ENCODE results near the gene NAGPA.

Gene NAGPA

DNA sequence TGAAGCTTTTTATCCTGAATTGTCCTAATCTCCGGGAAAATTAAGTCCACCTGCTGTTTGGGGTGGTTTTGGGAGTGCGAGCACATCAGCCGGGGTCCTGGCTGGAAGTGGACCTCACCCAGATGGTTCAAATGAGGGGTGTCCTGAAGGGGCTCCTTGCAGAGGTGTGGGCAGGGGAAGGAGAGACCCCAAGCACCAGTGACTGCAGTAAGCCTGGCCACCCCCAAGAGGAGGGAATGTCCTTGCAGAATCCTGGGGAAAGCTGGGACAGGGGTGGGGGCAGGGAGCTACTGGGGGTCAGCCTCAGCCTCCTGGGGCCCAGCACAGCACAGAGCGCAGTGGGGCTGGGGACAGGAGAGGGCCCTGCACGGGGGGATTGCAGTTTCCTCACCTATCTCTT, 29.4 kb downstream of the NAGPA start:
- in situ Hi-C loops (cut with MboI; ENCODE audit: low sequenced_read_pairs), result no loop called here

DNA sequence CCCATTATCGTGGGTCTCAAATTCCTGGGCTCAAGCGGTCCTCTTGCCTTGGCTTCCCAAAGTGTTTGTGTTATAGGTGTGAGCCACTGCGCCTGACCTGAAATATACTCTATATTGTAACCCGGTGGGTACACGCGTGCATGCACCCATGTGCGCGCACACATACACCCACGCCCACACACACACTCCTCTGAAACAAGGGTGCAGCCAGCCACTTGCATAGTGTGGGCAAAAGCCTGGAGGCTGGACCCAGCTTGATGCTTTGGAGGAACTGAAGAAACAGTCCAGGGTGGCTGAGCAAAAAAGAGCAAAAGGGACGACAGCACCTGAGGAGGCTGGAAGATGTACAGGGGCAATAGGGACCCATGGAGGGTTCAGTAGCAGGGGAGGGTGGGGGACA, 29.9 kb downstream of the NAGPA start:
- in situ Hi-C loops (cut with MboI; ENCODE audit: low sequenced_read_pairs), result no loop called here

DNA sequence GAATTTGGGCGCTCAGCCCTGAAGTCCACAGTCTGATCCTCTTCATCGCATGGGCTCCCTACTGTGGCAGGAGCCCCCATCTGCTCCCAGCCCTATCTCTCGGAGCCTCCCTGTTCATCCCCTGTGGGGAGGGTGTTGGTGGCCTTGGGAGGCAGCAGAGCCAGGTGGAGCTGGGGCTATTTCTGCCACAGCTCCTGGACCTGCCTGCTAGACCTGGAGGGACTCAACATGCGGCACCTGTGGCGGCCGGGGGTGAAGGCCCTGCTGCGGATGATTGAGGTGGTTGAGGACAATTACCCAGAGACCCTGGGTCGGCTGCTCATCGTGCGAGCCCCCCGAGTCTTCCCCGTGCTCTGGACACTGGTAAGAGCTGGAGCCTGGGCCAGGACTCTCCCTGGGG, 30.5 kb downstream of the NAGPA start:
- in situ Hi-C loops (cut with MboI; ENCODE audit: low sequenced_read_pairs), result no loop called here

DNA sequence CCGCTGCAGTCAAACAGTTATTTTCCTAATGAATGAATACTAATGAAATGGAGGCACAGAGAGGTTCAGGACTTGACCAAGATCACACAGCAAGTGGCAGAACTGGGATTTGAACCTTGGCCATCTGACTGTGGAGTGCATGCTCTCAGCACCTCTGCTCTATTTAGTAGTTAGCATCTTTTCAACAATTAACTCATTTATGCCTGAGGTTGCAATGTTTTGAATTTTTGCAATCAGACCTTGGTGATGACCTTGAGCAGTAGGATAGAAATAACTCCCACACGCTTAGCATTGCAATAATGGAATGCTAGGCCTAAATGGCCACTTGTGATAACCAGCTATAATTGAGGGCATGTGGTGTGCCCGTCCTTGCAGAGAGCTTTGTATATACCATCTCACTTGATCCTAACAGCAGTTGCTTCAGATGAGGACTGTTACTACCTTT, 31.0 kb downstream of the NAGPA start:
- in situ Hi-C loops (cut with MboI; ENCODE audit: low sequenced_read_pairs), result no loop called here

DNA sequence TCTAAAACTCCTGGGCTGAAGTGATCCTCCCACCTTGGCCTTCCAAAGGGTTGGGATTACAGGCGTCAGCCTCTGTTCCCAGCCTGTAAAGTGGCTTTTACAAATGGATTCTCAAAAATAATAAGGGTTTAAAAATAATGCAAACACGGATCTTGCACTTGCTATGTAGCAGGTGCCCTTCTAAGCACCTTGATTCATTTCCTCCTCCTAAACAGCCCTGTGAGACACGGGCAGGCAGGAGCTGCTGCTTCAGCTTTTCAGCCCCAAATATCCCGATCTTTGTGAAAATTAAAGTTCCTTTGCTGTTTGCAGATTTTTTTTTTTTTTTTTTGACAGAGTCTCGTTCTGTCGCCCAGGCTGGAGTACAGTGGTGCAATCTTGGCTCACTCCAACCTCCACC, 31.7 kb downstream of the NAGPA start:
- in situ Hi-C loops (cut with MboI; ENCODE audit: low sequenced_read_pairs), result no loop called here

DNA sequence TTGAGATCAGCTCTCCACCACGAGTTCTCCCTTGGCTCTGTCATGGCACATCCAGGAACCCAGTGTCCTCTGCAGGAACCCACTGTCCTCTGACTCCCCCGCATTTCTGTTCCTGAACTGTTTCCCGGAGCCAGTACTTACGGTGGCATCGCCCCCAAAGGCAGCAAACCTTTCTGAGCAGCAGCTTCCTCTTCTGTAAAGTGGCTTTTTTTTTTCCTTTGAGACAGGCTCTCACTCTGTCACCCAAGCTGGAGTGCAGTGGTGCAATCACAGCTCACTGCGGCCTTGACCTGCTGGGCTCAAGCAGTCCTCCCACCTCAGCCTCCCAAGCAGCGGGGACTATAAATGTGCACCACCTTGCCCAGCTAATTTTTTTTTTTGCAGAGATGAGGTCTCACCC, 32.2 kb downstream of the NAGPA start:
- in situ Hi-C loops (cut with MboI; ENCODE audit: low sequenced_read_pairs), result no loop called here

DNA sequence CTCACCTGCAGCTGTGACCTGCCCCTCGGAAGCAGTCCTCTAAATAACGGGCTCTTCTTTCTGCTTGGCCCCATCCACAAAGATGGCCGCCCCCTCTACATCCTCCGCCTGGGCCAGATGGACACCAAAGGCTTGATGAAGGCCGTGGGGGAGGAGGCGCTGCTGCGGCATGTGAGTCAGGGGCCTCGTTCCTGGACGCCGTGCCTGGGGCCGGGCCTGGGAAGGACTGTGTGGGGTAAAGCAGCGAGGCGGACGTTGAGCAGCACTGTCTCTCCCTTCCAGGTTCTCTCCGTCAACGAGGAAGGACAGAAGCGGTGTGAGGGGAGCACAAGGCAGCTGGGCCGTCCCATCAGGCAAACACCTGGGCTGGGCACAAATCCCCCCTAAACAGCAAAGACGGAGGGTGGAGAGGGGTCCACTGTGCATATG, 33.1 kb downstream of the NAGPA start:
- in situ Hi-C loops (cut with MboI; ENCODE audit: low sequenced_read_pairs), result no loop called here

DNA sequence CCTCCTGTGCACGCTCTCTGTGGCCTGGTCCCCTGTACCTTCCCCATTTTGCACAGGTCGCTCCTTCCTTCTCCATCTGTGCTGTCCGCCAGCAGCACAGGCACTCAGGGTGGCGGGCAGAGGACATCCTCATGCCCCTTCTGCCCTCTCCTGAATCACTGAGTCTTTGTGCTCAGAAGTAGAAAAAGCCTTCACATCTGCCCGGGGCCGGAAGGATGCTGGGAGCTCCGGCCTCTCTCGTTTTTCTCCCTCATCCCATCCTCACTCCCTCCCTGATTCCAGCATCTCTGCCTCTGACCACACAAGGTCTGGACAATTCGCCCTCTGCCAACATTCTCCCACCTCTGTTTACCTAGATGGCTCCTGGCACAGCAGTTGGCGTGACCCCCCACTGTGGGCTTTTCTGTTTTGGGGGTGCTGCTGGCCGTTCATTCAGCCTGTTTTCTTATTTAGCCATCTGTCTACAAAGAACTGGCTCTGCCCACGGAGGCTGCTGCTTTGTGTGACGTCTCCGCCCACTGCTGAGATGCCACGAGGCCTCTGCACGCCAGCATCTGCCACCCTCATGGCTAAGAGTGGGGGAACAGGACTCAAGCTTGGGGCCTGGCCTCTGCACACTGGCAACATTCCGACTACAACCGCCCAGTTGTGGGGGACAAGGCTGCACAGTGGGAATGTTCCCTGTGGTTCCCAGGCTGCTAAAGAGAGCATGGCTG, 38.9 kb downstream of the NAGPA start:
- in situ Hi-C loops (cut with MboI; ENCODE audit: low sequenced_read_pairs), result no loop called here

DNA sequence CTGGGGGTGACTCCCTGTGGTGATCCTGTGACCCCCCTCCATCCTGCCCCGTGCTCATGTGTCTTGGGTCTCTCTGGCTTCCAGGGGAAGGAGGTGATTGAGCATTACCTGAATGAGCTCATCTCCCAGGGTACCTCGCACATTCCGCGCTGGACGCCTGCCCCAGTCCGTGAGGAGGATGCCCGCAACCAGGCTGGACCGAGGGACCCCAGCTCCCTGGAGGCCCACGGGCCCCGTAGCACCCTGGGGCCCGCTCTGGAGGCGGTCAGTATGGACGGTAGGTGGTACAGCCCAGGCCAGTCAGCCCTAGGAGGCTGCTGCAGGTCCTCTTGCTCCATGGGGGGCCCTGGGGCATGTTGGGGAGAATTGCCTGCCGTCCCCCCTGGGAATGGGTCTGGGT, 42.0 kb downstream of the NAGPA start:
- in situ Hi-C loops (cut with MboI; ENCODE audit: low sequenced_read_pairs), result no loop called here

DNA sequence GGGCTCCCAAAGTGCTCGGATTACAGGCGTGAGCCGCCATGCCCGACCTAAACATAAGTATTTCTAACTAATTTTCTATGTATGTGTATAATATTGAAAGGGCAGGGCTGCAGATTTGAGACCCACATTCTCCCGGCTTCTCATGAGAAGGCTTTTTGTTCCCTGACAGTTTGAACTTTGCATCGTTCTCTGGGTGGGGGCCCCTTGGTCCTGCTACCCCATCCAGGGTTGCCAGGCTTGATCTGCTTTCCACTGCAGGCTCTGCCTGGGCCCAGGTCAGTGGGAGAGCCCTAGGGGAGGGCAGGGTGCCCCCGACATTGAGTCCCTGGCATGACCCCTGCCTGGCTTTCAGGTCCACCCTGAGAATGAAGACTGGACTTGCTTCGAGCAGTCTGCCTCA, 43.3 kb downstream of the NAGPA start:
- in situ Hi-C loops (cut with MboI; ENCODE audit: low sequenced_read_pairs), result no loop called here

DNA sequence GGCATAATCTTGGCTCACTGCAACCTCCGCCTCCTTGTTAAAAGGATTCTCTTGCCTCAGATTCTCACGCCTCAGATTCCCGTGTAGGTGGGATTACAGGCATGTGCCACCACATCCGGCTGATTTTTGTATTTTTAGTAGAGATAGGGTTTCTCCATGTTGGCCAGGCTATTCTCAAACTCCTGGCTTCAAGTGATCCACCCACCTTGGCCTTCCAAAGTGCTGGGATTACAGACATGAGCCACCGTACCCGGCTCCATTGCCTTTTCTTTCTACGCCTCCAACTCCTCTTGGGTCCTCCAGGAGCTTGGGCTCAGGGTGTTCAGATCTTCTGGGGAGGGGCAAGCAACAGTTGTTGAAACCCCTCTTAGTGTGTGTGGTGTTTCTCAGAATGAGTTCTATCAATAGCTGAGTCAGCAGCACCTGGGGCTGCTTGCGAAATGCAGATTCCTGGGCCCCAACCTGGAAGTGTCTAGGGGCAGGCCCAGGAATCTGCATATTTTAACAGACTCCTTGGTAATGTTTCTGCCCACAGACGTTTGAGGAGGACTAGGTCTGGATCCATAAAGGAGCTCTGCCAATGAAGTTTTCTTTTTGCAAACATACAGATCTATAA, 44.2 kb downstream of the NAGPA start:
- in situ Hi-C loops (cut with MboI; ENCODE audit: low sequenced_read_pairs), result no loop called here

DNA sequence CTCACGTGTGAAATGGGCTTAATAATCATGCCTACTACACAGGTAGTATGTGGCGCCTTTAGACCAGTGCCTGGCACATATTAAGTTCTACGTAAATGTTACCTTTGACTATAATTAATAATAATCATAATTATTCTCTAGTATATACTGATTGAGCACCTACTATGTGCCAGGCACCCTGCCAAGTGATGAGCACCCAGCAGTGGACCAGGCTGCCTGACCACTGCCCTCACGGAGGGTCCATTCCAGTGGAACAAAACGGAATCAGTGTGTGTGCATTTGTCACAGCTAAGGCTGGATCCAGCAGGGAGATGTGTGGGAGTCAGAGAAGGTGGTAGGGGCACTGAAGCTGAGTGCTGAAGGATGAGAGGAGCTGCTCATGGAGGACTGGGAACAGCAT, 45.1 kb downstream of the NAGPA start:
- in situ Hi-C loops (cut with MboI; ENCODE audit: low sequenced_read_pairs), result no loop called here

DNA sequence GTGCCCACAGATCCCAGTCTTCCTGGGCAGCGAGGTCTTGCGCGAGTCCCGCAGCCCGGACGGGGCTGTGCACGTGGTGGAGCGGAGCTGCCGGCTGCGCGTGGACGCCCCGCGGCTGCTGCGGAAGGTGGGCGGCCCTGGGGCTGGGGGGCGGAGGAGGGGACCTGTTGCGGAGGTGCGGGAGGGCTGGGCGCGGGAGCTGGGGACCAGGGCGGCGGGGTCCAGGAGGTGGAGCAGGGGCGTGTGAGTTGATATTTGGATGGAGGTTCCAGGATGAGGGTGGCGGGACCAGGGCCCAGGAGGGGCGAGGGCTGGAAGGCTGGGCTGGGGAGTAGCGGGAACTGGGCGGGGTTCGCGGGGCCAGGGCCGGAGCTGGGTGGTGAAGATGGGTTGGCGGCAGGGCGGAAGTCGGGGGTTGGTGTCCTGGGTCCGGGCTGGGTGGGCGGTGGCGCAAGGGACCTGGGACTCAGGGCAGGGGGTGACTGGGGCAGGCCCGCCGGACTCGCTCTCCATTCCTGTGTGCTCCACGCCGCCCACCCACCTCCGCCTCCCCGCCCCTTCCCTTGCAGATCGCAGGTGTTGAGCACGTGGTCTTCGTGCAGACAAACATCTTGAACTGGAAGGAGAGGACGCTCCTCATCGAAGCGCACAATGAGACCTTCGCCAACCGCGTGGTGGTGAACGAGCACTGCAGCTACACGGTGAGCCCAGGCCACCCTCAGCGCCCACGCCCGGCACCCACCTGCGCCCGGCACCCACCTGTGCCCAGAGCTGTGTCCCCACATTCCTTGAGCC, 46.0 kb downstream of the NAGPA start:
- in situ Hi-C loops (cut with MboI; ENCODE audit: low sequenced_read_pairs), result no loop called here

DNA sequence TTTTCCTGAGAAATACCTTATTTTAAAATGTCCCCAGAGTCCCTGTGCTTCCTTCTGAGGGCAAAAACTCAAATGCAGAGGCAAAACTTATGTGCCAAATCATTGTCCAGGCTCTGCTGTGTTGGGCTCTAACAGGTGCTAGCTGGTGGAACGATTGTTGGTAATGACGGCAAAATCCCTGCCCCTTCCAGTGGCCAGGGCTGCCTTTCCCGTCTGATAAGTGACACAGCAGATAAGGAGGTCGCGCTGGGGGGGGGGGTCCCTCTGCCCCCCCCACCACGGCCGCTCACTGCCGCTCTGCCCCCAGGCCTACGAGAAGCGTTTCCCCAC, 46.5 kb downstream of the NAGPA start:
- in situ Hi-C loops (cut with MboI; ENCODE audit: low sequenced_read_pairs), result no loop called here

DNA sequence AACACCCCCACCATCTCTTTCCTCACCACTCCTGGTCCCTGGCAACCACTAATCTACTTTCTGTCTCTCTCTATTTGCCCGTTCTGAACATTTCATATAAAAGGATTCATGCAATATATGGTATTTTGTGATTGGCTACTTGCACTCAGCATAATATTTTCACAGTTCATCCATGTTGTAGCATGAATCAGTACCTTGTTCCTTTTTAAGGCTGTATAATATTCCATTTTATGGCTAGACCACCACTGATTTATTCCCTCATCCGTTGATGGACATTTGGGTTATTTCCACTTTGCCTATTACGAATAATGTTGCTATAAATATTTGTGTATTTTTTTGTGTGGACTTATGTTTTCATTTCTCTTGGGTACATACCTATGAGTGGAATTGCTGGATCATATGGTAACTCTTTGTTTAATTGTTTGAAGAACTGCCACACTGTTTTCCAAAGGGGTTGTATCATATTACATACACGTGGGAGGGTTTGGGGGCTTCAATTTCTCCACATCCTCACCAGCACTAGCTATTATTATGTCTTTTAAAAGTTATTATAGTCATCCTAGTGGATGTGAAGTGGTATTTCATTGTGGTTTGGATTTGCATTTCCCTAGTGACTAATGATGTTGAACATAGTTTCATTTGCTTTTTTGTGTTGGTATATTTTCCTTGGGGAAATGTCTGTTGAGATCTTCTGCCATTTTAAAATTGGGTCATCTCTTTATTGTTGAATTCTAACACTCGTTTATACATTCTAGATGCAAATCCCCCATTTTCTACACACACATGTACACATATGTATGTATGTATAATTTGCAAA, 49.4 kb downstream of the NAGPA start:
- in situ Hi-C loops (cut with MboI; ENCODE audit: low sequenced_read_pairs), result no loop called here

DNA sequence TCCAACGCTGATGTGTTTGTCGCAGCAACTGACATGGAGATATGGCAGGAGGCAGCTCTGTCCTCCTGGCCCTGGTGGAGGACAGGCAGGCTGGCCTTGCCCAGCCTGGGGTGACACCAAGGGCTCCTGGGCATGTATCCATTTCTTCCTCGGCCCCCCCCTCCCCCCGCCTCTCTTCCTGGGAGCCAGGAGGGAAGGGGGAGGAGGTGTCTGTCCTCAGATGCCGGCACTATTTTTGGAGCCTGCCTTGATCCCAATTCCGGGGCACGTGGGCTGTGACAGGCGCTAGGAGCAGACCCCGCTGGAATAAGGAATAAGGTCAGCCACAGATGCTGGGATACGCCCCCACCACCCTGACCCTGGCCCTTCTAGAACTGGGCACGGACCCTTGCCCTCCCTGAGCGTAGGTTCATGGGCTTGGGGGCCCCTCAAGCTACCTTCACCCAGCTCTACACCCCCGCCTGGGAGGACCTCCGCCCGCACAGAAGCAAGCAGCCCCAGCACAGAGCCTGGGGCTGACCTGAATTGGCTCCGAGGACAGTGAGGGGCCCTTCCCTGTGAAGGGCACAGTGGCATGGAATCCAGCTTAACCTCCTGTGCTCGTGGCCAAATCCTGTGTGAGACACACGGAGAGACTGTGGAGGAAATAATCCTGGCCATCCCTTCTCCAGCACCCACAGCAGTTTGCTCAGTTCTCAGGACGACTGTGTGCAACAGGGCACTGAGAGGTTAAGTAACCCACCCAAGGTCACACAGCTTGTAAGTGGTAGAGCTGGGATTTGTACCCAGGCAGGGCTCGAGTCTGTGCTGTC, 51.5 kb downstream of the NAGPA start:
- in situ Hi-C loops (cut with MboI; ENCODE audit: low sequenced_read_pairs), result no loop called here

DNA sequence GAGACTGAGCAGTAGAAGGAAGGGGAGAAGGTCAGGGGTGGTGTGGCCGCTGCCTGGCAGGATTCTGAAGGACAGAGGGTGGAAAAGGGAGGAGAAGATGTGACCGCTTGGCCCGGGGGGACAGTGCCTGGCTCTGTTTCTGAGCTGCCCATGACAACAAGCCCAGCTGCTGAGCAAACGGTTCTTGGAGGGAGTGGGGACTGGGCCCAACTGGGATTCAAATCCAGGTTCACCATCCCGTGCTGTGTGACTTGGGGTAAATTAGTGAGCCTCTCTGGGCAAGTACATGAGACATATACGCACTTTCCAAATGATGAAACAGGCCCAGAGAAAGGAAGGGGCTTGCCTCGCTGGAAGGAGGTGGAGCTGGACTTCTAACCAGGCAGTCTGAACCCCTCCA, 52.3 kb downstream of the NAGPA start:
- in situ Hi-C loops (cut with MboI; ENCODE audit: low sequenced_read_pairs), result no loop called here

DNA sequence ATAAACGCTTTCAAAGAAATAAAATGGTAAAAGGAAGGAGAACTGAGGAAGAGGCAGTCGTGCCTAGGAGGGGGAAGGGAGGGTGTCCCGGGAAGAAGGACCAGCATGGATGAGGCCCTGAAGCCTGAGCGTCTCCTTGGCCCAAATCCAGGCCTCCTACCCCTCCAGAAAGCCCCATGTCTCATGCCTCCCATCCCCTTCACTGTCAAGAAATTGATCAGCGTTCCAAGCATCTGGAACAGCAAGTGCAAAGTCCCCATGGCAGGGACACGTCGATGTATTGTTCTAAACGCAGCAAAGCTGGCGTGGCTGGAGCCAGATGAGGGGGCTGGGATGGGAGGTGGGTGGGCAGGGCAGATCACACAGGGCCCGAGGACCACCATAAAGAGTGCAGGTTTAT, 53.0 kb downstream of the NAGPA start:
- in situ Hi-C loops (cut with MboI; ENCODE audit: low sequenced_read_pairs), result no loop called here

DNA sequence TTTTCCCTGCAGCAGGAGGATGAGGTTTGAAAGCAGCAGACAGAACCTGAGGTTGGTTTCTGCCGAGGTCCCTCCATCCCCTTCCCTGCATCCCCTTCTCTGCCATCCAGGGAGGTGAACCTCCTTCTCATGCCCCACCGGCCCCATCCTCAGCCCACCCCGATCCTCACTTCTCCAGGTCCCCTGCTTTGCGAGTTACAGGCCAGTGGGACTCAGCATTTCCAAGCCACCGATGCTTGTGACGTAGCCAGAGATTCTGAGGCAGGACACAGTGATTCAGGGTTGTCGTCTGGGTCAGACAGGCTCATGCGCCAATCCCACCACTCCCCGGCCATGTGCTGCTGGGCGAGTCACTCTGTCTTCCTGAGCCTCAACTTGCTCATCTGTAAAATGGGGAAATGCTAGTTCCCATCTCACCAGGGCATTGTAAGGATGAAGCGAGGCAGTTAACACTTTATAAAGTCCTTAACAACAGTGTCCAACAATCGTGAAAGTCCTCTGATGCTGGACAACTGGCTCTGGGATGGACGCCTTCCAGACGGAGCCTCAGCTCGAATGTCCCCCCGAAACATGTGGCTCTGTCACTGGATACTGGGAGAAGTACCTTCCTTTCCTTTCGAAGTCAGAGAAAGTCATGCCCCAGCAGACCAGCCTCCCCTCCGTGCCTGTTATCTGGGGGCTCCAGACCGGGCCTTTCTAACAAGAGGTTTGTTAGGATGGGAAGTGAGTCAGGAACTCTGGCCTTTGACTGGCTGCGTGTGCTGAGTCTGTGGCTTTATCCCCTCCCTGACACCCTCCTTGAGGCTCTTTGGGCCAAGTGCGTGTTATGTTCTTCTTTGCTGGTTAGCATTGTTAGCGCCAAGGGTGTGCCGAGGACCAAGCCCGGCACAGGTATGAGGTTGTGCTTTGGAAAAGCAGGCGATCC, 53.7 kb downstream of the NAGPA start:
- in situ Hi-C loops (cut with MboI; ENCODE audit: low sequenced_read_pairs), result no loop called here
